Astrocyte of the cerebellum (primary cell): ENCODE measurements around the gene RAB11FIP3.
A peak's percentile ranks its signal among the peaks of the same experiment; 100 is the strongest.

Experiments
- DNase-seq: peaks from one replicate; pipeline ENCODE4 v3.0.0-alpha.2; 2011; ENCODE audit warnings: low read depth
- H3K4me3 ChIP-seq: 2 replicates; pipeline ENCODE4 v1.5.1; 2011; ENCODE audit warnings: mild to moderate bottlenecking, low read depth, low read length, moderate library complexity
- in situ Hi-C: cut with HindIII; loops from 2 replicates; pipeline ENCODE4 v1.10.0; 2017; ENCODE audit warnings: low sequenced_read_pairs
- TF ChIP-seq, protein P1 (sequence below): IDR thresholded peaks from 2 replicates; pipeline ENCODE4 v1.5.1; 2012; ENCODE audit warnings: low read length, low read depth, moderate library complexity, mild to moderate bottlenecking; ENCODE audit errors: missing control alignments

RAB11FIP3 gene

DNA sequence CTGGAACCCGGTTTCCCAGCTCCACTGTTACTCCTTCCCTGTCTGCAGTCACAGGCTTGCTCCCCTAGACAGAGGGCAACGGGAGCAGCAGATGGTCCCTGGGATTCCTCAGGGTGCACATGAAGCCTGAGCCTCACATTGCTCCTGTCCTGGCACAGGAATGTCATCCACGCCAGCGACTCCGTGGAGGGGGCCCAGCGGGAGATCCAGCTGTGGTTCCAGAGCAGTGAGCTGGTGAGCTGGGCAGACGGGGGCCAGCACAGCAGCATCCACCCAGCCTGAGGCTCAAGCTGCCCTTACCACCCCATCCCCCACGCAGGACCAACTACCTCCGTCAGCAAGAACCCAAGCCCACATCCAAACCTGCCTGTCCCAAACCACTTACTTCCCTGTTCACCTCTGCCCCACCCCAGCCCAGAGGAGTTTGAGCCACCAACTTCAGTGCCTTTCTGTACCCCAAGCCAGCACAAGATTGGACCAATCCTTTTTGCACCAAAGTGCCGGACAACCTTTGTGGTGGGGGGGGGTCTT lies 25.3 kb upstream of the RAB11FIP3 start:
- peak overlapping the region; percentile 73 for H3K4me3 ChIP-seq
- in situ Hi-C loops: no loop called here
- no peak for DNase-seq
- TF ChIP-seq, protein P1, sequence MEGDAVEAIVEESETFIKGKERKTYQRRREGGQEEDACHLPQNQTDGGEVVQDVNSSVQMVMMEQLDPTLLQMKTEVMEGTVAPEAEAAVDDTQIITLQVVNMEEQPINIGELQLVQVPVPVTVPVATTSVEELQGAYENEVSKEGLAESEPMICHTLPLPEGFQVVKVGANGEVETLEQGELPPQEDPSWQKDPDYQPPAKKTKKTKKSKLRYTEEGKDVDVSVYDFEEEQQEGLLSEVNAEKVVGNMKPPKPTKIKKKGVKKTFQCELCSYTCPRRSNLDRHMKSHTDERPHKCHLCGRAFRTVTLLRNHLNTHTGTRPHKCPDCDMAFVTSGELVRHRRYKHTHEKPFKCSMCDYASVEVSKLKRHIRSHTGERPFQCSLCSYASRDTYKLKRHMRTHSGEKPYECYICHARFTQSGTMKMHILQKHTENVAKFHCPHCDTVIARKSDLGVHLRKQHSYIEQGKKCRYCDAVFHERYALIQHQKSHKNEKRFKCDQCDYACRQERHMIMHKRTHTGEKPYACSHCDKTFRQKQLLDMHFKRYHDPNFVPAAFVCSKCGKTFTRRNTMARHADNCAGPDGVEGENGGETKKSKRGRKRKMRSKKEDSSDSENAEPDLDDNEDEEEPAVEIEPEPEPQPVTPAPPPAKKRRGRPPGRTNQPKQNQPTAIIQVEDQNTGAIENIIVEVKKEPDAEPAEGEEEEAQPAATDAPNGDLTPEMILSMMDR: no peak

DNA sequence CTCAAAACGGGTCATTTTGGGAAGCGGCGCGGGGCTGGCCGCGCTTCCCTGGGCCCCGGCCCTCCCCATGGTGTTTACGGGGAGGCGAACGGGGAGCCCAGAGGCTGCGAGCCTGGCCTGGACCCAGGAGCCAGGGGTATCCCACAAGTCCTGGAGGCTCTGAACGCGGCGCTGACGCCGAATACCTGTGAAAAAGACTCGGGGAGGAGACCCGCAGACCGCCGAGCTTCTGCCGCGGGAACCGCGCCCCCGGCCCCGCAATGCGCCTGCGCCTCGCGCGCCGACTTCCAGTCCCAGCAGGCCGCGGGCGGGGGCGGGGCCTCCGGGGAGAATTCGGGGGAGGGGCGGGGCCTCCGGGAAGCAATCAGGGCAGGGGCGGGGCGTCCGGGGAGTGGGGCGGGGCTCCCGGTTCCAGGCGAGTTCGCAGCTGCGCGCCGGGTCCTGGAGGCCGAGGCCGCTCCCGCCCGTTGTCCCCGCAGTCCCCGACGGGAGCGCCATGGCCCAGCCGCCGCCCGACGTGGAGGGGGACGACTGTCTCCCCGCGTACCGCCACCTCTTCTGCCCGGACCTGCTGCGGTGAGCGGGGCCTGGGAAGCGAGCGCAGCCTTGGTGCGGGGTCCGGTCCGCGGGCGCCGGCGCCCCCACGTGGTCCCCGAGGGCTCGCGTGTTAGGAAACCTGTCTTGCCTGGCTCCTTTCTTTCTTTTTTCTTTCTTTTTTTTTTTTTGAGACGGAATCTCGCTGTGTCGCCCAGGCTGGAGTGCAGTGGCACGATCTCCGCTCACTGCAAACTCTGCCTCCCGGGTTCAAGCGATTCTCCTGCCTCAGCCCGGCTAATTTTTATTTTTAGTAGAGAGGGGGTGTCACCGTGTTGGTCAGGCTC lies 23.7 kb upstream of the RAB11FIP3 start, which contains the start of gene DECR2:
Gene DECR2 (plus strand): TSS at position 418 of the 881 bp plus-strand sequence. CDS start 79 bp downstream, at position 497.
- H3K4me3 ChIP-seq: peak within 1 kb of the TSS; percentile 73
- TF ChIP-seq, protein P1: peak; percentile 38

DNA sequence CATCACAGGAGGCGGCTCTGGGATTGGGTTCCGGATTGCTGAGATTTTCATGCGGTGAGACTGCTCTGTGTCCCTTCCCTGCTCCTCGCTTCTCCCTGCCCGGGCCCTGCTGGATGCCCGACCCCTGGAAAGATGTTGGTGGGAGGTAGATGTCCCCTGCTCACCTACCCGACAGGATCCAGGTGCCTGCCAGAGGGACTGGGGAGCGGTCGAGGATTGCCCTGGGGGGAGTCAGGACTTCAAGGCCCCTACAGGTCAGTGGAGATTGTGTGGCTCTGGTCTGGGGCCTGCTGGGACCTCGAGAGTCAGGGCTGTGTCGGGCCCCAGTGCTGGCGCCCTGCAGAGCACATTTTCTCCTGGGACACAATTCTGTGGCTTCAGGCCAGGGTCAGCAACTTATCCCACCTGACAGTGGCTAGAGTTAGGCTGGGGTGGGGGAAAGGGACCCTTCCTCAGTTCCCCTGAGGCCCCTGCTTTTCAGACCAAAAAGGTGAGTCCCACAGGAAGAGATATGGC lies 20.4 kb upstream of the RAB11FIP3 start:
- no peak for DNase-seq
- in situ Hi-C loops: no loop called here
- no peak overlapping the region for H3K4me3 ChIP-seq
- TF ChIP-seq, protein P1: no peak

More for the DNA sequence above, 23.7 kb upstream of the RAB11FIP3 start, which contains the start of gene DECR2:
- DNase-seq: peak; percentile 74
- in situ Hi-C loops: no loop called here

DNA sequence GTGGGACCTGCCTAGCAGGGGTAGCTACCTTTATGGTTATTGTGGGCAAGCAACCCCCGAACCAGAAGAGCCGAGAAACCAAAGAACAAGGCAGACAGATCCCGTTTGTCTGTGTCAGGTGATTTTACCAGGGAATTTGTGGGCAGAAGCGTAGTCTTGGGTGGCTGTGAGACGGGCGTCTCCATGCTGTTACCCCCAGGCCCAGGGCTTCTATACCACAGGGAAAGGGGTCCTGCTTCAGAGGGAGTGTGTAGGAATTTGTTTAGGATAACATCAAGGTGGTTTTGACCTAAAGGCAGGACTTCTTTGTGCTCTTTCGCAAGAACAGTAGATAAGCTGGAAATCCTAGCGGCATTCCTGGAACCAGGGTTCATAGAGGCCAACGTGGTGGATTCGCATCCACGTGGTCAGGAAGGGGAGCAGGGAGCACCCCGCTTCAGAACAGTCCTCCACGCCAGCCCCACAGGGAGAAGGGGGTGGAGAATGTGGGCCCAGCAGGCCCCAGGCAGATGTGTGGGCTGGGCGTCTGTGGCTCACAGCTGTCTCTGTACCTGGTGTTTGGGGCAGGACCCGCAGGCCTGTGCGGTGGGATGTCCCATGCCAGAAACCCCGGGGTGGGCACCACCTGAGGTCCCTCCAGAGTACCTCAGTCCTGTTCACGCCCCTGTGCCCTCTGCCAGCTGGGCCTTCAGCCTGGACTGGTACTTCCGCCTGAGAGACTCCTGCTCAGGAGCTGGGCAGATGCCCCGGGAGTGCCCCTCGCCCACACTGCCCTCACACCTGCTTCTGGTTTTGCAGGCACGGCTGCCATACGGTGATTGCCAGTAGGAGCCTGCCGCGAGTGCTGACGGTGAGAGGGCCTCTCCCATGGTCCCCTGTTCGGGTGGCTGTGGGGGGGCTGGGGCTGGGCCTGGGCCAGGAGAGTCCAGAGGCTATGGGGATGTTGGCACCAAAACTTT lies 19.6 kb upstream of the RAB11FIP3 start:
- no peak overlapping the region for H3K4me3 ChIP-seq
- no peak for DNase-seq
- in situ Hi-C loops: no loop called here
- TF ChIP-seq, protein P1: no peak

DNA sequence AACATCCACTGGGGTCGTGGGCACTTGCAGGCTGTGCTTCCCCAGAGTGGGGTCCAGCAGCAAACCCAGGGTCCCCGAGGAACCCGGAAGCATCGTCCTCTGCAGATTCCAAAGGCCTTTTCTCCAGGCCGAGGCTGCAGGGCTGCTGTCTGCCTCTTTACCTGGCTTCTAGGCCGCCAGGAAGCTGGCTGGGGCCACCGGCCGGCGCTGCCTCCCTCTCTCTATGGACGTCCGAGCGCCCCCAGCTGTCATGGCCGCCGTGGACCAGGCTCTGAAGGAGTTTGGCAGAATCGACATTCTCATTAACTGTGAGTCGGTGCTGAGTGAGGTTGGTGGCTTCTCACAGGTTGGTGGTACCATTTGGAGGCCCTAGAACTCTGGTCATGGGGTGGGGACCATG lies 18.2 kb upstream of the RAB11FIP3 start:
- in situ Hi-C loops: no loop called here
- TF ChIP-seq, protein P1: no peak
- no peak for DNase-seq
- H3K4me3 ChIP-seq: no peak overlapping the region
